Prostate gland (tissue), 2 donors: Measurements from ENCODE around the gene CFAP61. TPM values are rescaled to one million over a fixed set of nuclear protein-coding genes. Genes with fewer than 3 reads are reported as not detected.
A peak's percentile ranks its signal among the peaks of the same experiment; 100 is the strongest.
"Not testable (repeated sequence)": the region's sequence is repeated elsewhere in the genome, so short reads cannot be mapped to it uniquely, and the experiment has no call there.

ENCODE experiments used
- DNase-seq: peaks from one replicate; pipeline ENCODE4 v3.0.0-alpha.2; 2019; ENCODE audit warnings: low spot score
- H3K27ac ChIP-seq, 2 donors: fragments of 200-600 bp; sonication (generic); 2 replicates each; pipeline ENCODE4 v1.5.1; 2017 to 2019
- H3K27me3 ChIP-seq: fragments of 200-600 bp; sonication (generic); replicated peaks from 2 replicates; pipeline ENCODE4 v1.5.1; 2019; ENCODE audit not compliant: insufficient read depth
- H3K36me3 ChIP-seq, 2 donors: fragments of 200-600 bp; sonication (generic); 1 replicate in 1 of 2; 2 replicates in 1 of 2; pipeline versions ENCODE4 v1.5.1 to v1.8.1; 2017 to 2019
- H3K4me1 ChIP-seq: fragments of 200-600 bp; sonication (generic); replicated peaks from 2 replicates; pipeline ENCODE4 v1.5.1; 2019
- H3K4me3 ChIP-seq, 2 donors: fragments of 200-600 bp; sonication (generic); 2 replicates each; pipeline ENCODE4 v1.5.1; 2017 to 2019
- H3K9me3 ChIP-seq: fragments of 200-600 bp; sonication (generic); 2 replicates; pipeline ENCODE4 v1.5.1; 2017
- CTCF ChIP-seq, 4 experiments: fragments of 200-600 bp in 2 of 4; fragments of 450-650 bp in 2 of 4; sonication (generic) in 2 of 4; IDR thresholded peaks; 1 replicate in 3 of 4; 2 replicates in 1 of 4; pipeline ENCODE4 v1.5.1; 2016 to 2019; ENCODE audit warnings: antibody characterized with exemption in 4 of 4, mild to moderate bottlenecking in 2 of 4, moderate library complexity in 2 of 4
- POLR2A ChIP-seq: fragments of 450-650 bp; IDR thresholded peaks from one replicate; pipeline ENCODE4 v1.6.1; 2016; ENCODE audit warnings: antibody characterized with exemption, mild to moderate bottlenecking
- POLR2AphosphoS5 ChIP-seq: sonication (generic); formaldehyde crosslinking; IDR thresholded peaks from one replicate; pipeline ENCODE4 v1.6.1; 2017; ENCODE audit warnings: antibody characterized with exemption
- WGBS: methylation state at CpG from one replicate; pipeline ENCODE4 v1.1.5; 2018; 5-methylcytosine and 5-hydroxymethylcytosine counted together
- intact Hi-C: fragments of 100-400 bp; cut with DNase I; formaldehyde crosslinking; loops from one replicate; pipeline ENCODE4 v1.14.2; 2022
- total RNA-seq, 2 donors: library from RNA; depleted of rRNA; stranded (reverse); fragments of >200 nt; gene quantifications; one replicate each; pipeline ENCODE4 v1.1.0, GENCODE V29; 2016

Gene CFAP61
- total RNA-seq, 2 donors from 2014 or later: 0.14 to 8.1 TPM

- intact Hi-C loops: no loop called here
- TF ChIP-seq POLR2AphosphoS5: no peak
- no peak for TF ChIP-seq CTCF (IDR thresholded peaks at IDR 0.05)
Observed at GRCh38 chr20:20100881-20101280, 48.5 kb downstream of the CFAP61 start.

GRCh38 chr20:20102163-20102562 lies 49.8 kb downstream of the CFAP61 start:
- H3K36me3 ChIP-seq: no peaks in the 10 kb centered on the region
- H3K4me3 ChIP-seq: no peak overlapping the region
- peak overlapping the region in 1 of 2 donors; percentile 47 for H3K27ac ChIP-seq
- H3K4me1 ChIP-seq: no peaks in the 10 kb centered on the region
- TF ChIP-seq POLR2A: no peak
- TF ChIP-seq POLR2AphosphoS5: no peak
- no peak for TF ChIP-seq CTCF (IDR thresholded peaks at IDR 0.05)
- intact Hi-C loops: no loop called here
- no peaks in the 10 kb centered on the region for H3K27me3 ChIP-seq
- DNase-seq: no peak
- H3K9me3 ChIP-seq: no peaks in the 10 kb centered on the region

More at GRCh38 chr20:20100881-20101280, 48.5 kb downstream of the CFAP61 start:
- Histone ChIP-seq H3K36me3 (no peaks in the 10 kb centered on the region), H3K4me3 (no peak overlapping the region), H3K9me3 (no peaks in the 10 kb centered on the region), H3K27me3 (no peaks in the 10 kb centered on the region), H3K27ac (no peak overlapping the region), H3K4me1 (no peaks in the 10 kb centered on the region)
- no peak for DNase-seq

GRCh38 chr20:20102716-20103258 lies 50.5 kb downstream of the CFAP61 start:
- no peak for TF ChIP-seq POLR2A
- no peak for TF ChIP-seq CTCF (IDR thresholded peaks at IDR 0.05)
- TF ChIP-seq POLR2AphosphoS5: peak; percentile 64
- Histone ChIP-seq H3K27ac (peak overlapping the region in 1 of 2 donors; percentile 47), H3K27me3 (no peaks in the 10 kb centered on the region), H3K4me1 (no peaks in the 10 kb centered on the region), H3K9me3 (no peaks in the 10 kb centered on the region), H3K36me3 (no peaks in the 10 kb centered on the region), H3K4me3 (no peak overlapping the region)
- DNase-seq: peak; percentile 19
- intact Hi-C loops: no loop called here

- Histone ChIP-seq H3K4me3 (no peak overlapping the region), H3K9me3 (no peaks in the 10 kb centered on the region), H3K4me1 (no peaks in the 10 kb centered on the region), H3K36me3 (no peaks in the 10 kb centered on the region), H3K27me3 (no peaks in the 10 kb centered on the region), H3K27ac (no peak overlapping the region)
- intact Hi-C loops: no loop called here
- no peak for DNase-seq
- TF ChIP-seq POLR2AphosphoS5: no peak
- no peak for TF ChIP-seq CTCF (IDR thresholded peaks at IDR 0.05)
- no peak for TF ChIP-seq POLR2A
- WGBS: 72% methylated on average over 2 of the region's 2 CpGs
Observed at GRCh38 chr20:20103486-20103885, 51.2 kb downstream of the CFAP61 start.

GRCh38 chr20:20123187-20123586 lies 70.9 kb downstream of the CFAP61 start:
- H3K4me1 ChIP-seq, H3K4me3 ChIP-seq, intact Hi-C loops, H3K36me3 ChIP-seq, DNase-seq, H3K27ac ChIP-seq, H3K27me3 ChIP-seq, H3K9me3 ChIP-seq: not testable (repeated sequence)
- 41% methylated on average over 1 of the region's 1 CpG for WGBS
